Keratinocyte (primary cell): ENCODE measurements around the gene AHSP. TPM values are rescaled to one million over a fixed set of nuclear protein-coding genes. Genes with fewer than 3 reads are reported as not detected.

Experiments
- DNase-seq: peaks from one replicate; pipeline ENCODE4 v3.0.0-alpha.2; 2011; ENCODE audit warnings: low read depth, missing footprints, low spot score
- FAIRE-seq: peaks from 2 replicates; lab custom pipeline; 2011; peaks lifted over from hg19 to GRCh38; lab: Jason Lieb, UNC
- H2AFZ ChIP-seq: 2 replicates; pipeline ENCODE4 v1.6.0; 2012; ENCODE audit warnings: low read length, control low read depth, inconsistent platforms; ENCODE audit not compliant: control insufficient read depth
- H3K27ac ChIP-seq: 2 replicates; pipeline ENCODE4 v1.5.1; 2011; ENCODE audit warnings: low read length; ENCODE audit not compliant: control insufficient read depth, insufficient read depth
- H3K27me3 ChIP-seq: 3 replicates; pipeline ENCODE4 v1.6.0; 2011; ENCODE audit warnings: low read length; ENCODE audit not compliant: control insufficient read depth, insufficient read depth; ENCODE audit errors: extremely low read depth
- H3K36me3 ChIP-seq, 2 experiments: 2 replicates in 1 of 2; 3 replicates in 1 of 2; pipeline ENCODE4 v1.5.1; 2011; ENCODE audit warnings: low read length in 2 of 2, mild to moderate bottlenecking in 1 of 2; ENCODE audit not compliant: control insufficient read depth in 2 of 2, insufficient read depth in 2 of 2; ENCODE audit errors: extremely low read depth in 1 of 2
- H3K4me1 ChIP-seq: 3 replicates; pipeline ENCODE4 v1.5.1; 2011; ENCODE audit warnings: low read length; ENCODE audit not compliant: control insufficient read depth, insufficient read depth; ENCODE audit errors: extremely low read depth
- H3K4me2 ChIP-seq: 3 replicates; pipeline ENCODE4 v1.6.0; 2011; ENCODE audit warnings: low read depth, low read length; ENCODE audit not compliant: control insufficient read depth, insufficient read depth; ENCODE audit errors: extremely low read depth
- H3K4me3 ChIP-seq, 3 experiments: fragments of 200-600 bp in 1 of 3; sonication (generic) in 1 of 3; 2 replicates in 2 of 3; 3 replicates in 1 of 3; pipeline ENCODE4 v1.5.1; 2011 to 2016; ENCODE audit warnings: low read length in 3 of 3, mild to moderate bottlenecking in 3 of 3, control low read depth in 2 of 3, inconsistent platforms in 1 of 3, low read depth in 1 of 3, mixed read lengths in 1 of 3, mixed run types in 1 of 3, moderate library complexity in 1 of 3; ENCODE audit not compliant: control insufficient read depth in 2 of 3, insufficient read depth in 2 of 3; ENCODE audit errors: extremely low read depth in 1 of 3
- H3K79me2 ChIP-seq: 2 replicates; pipeline ENCODE4 v1.6.0; 2012; ENCODE audit warnings: low read length; ENCODE audit not compliant: control insufficient read depth, insufficient read depth
- H3K9ac ChIP-seq: 3 replicates; pipeline ENCODE4 v1.6.0; 2011; ENCODE audit warnings: low read length; ENCODE audit not compliant: control insufficient read depth, insufficient read depth; ENCODE audit errors: extremely low read depth
- H3K9me1 ChIP-seq: 3 replicates; pipeline ENCODE4 v1.6.0; 2011; ENCODE audit warnings: low read length; ENCODE audit not compliant: control insufficient read depth, insufficient read depth; ENCODE audit errors: extremely low read depth
- H3K9me3 ChIP-seq: 2 replicates; pipeline ENCODE4 v1.5.1; 2012; ENCODE audit warnings: low read depth, low read length; ENCODE audit not compliant: control insufficient read depth
- H4K20me1 ChIP-seq: 3 replicates; pipeline ENCODE4 v1.6.0; 2011; ENCODE audit warnings: low read length; ENCODE audit not compliant: control insufficient read depth, insufficient read depth; ENCODE audit errors: extremely low read depth
- CTCF ChIP-seq, 3 experiments: IDR thresholded peaks in 1 of 3; conservative IDR thresholded peaks in 1 of 3; optimal IDR thresholded peaks in 1 of 3; 2 replicates in 2 of 3; 3 replicates in 1 of 3; pipeline versions ENCODE3 to v1.5.1; 2011; ENCODE audit warnings: low read length in 3 of 3, mild to moderate bottlenecking in 3 of 3, moderate library complexity in 2 of 3, control low read depth in 1 of 3, inconsistent platforms in 1 of 3; ENCODE audit not compliant: insufficient read depth in 2 of 3; ENCODE audit errors: extremely low read depth in 1 of 3
- EZH2 ChIP-seq: IDR thresholded peaks from one replicate; pipeline ENCODE4 v1.6.1; 2012; ENCODE audit warnings: inconsistent platforms, mild to moderate bottlenecking, low read length, moderate library complexity
- dilution Hi-C: fragments of 300-500 bp; cut with MboI; formaldehyde crosslinking; loops from one replicate; pipeline ENCODE4 v1.7.0; 2020; ENCODE audit warnings: low sequenced_read_pairs; ENCODE audit not compliant: extremely low pct_ligation_motif_present
- polyA minus RNA-seq, 3 experiments: library from RNA; depleted of rRNA, polyadenylated mRNA; stranded (reverse); fragments of >200 nt; gene quantifications; 1 replicate in 1 of 3; 2 replicates in 1 of 3; 3 replicates in 1 of 3; pipeline ENCODE4 v1.2.3, GENCODE V29; 2011
- polyA plus RNA-seq, 5 experiments: library from polyadenylated mRNA; depleted of rRNA in 3 of 5; stranded (reverse) in 3 of 5; stranded (forward) in 1 of 5; unstranded in 1 of 5; fragments of >200 nt; gene quantifications; 1 replicate in 1 of 5; 2 replicates in 3 of 5; 3 replicates in 1 of 5; pipeline versions ENCODE4 v1.2.1 to v1.2.3, GENCODE V29; 2011 to 2012; ENCODE audit warnings: missing spikeins in 2 of 5, low read depth in 1 of 5, low replicate concordance in 1 of 5

Gene AHSP
- polyA plus RNA-seq (not detected in 3 replicates), polyA minus RNA-seq (not detected in 3 replicates)
- 2.7 TPM for polyA plus RNA-seq (2011; ENCODE audit: low read depth)
- polyA plus RNA-seq (2011; cell fraction: cytosol; rRNA removed) = 0.21 TPM in 1 of 2 replicates, not detected in the other
- not detected in 2 replicates for polyA plus RNA-seq (2011; cell fraction: nucleus; rRNA removed)
- not detected in 2 replicates for polyA plus RNA-seq (2012; ENCODE audit: low replicate concordance)
- not detected for polyA minus RNA-seq (2011; cell fraction: cytosol; rRNA and poly(A)+ RNA removed)
- polyA minus RNA-seq (2011; cell fraction: nucleus; rRNA and poly(A)+ RNA removed) = not detected in 2 replicates

GRCh38 chr16:31527734-31528274 lies at the start of gene AHSP:
Gene AHSP (plus strand): TSS chr16:31527900. CDS start chr16:31528140, 240 bp downstream.
- Histone ChIP-seq H3K4me2 (no peak within 1 kb of the TSS), H3K4me1 (no peaks in the 10 kb centered on the region), H3K27me3 (peaks cover 27% of the 10 kb centered on the region), H3K4me3 (no peak within 1 kb of the TSS), H3K9me3 (no peaks in the 10 kb centered on the region), H4K20me1 (no peaks in the 10 kb centered on the region), H3K36me3 (no peaks in the 10 kb centered on the region), H2AFZ (no peak within 1 kb of the TSS), H3K27ac (no peak within 1 kb of the TSS), H3K9me1 (no peaks in the 10 kb centered on the region), H3K9ac (no peak within 1 kb of the TSS), H3K79me2 (no peaks in the 10 kb centered on the region)
- FAIRE-seq (no peak), DNase-seq (no peak)
- dilution Hi-C loops = no loop called here
- TF ChIP-seq CTCF (optimal IDR thresholded peaks at IDR 0.05 in 1 of 3, IDR thresholded peaks at IDR 0.05 in 1 of 3, conservative IDR thresholded peaks at IDR 0.05 in 1 of 3; ENCODE audit: extremely low read depth in 1 of 3, insufficient read depth in 2 of 3, low read length in 3 of 3) = no peak

GRCh38 chr16:31478956-31479355 lies 48.7 kb upstream of the AHSP start:
- Histone ChIP-seq H3K79me2 (no peaks in the 10 kb centered on the region), H3K4me2 (no peak overlapping the region), H3K9ac (no peak overlapping the region), H3K4me3 (no peak overlapping the region), H3K36me3 (peaks cover 0 to 3% of the 10 kb centered on the region in 2 experiments), H3K9me1 (no peaks in the 10 kb centered on the region), H4K20me1 (no peaks in the 10 kb centered on the region), H3K4me1 (peaks cover 2% of the 10 kb centered on the region), H3K27ac (no peak overlapping the region), H2AFZ (no peak overlapping the region), H3K9me3 (no peaks in the 10 kb centered on the region), H3K27me3 (no peaks in the 10 kb centered on the region)
- dilution Hi-C loops = no loop called here
- FAIRE-seq = no peak
- TF ChIP-seq EZH2 = no peak
- no peak for TF ChIP-seq CTCF (optimal IDR thresholded peaks at IDR 0.05 in 1 of 3, IDR thresholded peaks at IDR 0.05 in 1 of 3, conservative IDR thresholded peaks at IDR 0.05 in 1 of 3; ENCODE audit: extremely low read depth in 1 of 3, insufficient read depth in 2 of 3, low read length in 3 of 3)
- DNase-seq = no peak
